ENCODE data around the gene PGAP3.

DNA sequence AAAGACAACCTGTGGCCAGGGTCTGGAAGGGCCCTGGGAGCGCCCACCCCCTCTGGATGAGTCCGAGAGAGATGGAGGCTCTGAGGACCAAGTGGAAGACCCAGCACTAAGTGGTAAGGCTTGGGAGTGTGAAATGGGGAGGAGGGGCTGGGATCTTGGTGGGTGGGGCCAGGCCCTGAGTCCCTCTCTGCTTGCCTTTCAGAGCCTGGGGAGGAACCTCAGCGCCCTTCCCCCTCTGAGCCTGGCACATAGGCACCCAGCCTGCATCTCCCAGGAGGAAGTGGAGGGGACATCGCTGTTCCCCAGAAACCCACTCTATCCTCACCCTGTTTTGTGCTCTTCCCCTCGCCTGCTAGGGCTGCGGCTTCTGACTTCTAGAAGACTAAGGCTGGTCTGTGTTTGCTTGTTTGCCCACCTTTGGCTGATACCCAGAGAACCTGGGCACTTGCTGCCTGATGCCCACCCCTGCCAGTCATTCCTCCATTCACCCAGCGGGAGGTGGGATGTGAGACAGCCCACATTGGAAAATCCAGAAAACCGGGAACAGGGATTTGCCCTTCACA is 52.2 kb downstream of the PGAP3 start:
- TF ChIP-seq FOXP2 (optimal IDR thresholded peaks at IDR 0.05; ENCODE audit: control extremely low read depth, extremely low read length, insufficient read depth) (no peak), EZH2 (IDR thresholded peaks at IDR 0.05) (no peak)

All from SK-N-MC (cell line).